CD4-positive, alpha-beta T cell treated with Interleukin-2 at 100 ng/mL for 4 hours (primary cell): ENCODE data around the gene SH2D3C.

Source experiments
- DNase-seq: peaks from one replicate; pipeline ENCODE4 v3.0.0-alpha.2; 2020; ENCODE audit warnings: low spot score

SH2D3C gene

GRCh38 chr9:127739614-127740330 lies 38.7 kb downstream of the SH2D3C start:
- DNase-seq: no peak

- no peak for DNase-seq
These were observed 39.8 kb downstream of the SH2D3C start for GRCh38 chr9:127738666-127739065.

- DNase-seq: no peak
These were observed 42.8 kb downstream of the SH2D3C start for GRCh38 chr9:127735530-127736185.

- DNase-seq: peak; percentile 99
These were observed 43.5 kb downstream of the SH2D3C start, which contains the start of gene TOR2A for GRCh38 chr9:127734747-127735529. TOR2A (minus strand) TSS chr9:127735294; CDS start chr9:127735270, 24 bp downstream.

- no peak for DNase-seq
These were observed 44.2 kb downstream of the SH2D3C start for GRCh38 chr9:127734247-127734746.

GRCh38 chr9:127733614-127734013 lies 44.9 kb downstream of the SH2D3C start:
- DNase-seq: no peak

GRCh38 chr9:127732444-127732843 lies 46.0 kb downstream of the SH2D3C start:
- DNase-seq: no peak

- no peak for DNase-seq
These were observed 46.5 kb downstream of the SH2D3C start for GRCh38 chr9:127731938-127732337.

GRCh38 chr9:127730799-127731410 lies 47.6 kb downstream of the SH2D3C start:
- no peak for DNase-seq

- DNase-seq: no peak
These were observed 48.2 kb downstream of the SH2D3C start for GRCh38 chr9:127730262-127730661.

- DNase-seq: no peak
These were observed 48.8 kb downstream of the SH2D3C start for GRCh38 chr9:127729522-127730256.

- DNase-seq: no peak
These were observed 49.7 kb downstream of the SH2D3C start for GRCh38 chr9:127728808-127729207.

GRCh38 chr9:127726871-127727270 lies 51.6 kb downstream of the SH2D3C start:
- no peak for DNase-seq

GRCh38 chr9:127724012-127724411 lies 54.5 kb downstream of the SH2D3C start:
- DNase-seq: no peak

GRCh38 chr9:127723444-127723843 lies 55.0 kb downstream of the SH2D3C start:
- no peak for DNase-seq

- no peak for DNase-seq
These were observed 55.5 kb downstream of the SH2D3C start for GRCh38 chr9:127723013-127723412.

GRCh38 chr9:127722055-127722745 lies 56.3 kb downstream of the SH2D3C start:
- no peak for DNase-seq

GRCh38 chr9:127721391-127721821 lies 57.1 kb downstream of the SH2D3C start:
- peak; percentile 46 for DNase-seq

GRCh38 chr9:127720865-127721227 lies 57.6 kb downstream of the SH2D3C start:
- DNase-seq: no peak

- peak; percentile 29 for DNase-seq
These were observed 58.2 kb downstream of the SH2D3C start for GRCh38 chr9:127720031-127720864.
